Testis (tissue), 3 donors: ENCODE results near the gene ICA1L. TPM values are rescaled to one million over a fixed set of nuclear protein-coding genes. Genes with fewer than 3 reads are reported as not detected.

Source experiments
- DNase-seq: peaks from one replicate; pipeline ENCODE4 v3.0.0-alpha.2; 2019
- H3K27ac ChIP-seq, 2 donors: fragments of 200-600 bp; sonication (generic); one replicate each; pipeline ENCODE4 v1.5.1; 2019
- H3K27me3 ChIP-seq: fragments of 200-600 bp; sonication (generic); one replicate; pipeline ENCODE4 v1.5.1; 2019
- H3K36me3 ChIP-seq: fragments of 200-600 bp; sonication (generic); one replicate; pipeline ENCODE4 v1.5.1; 2017; ENCODE audit warnings: low read depth; ENCODE audit errors: missing control alignments
- H3K4me1 ChIP-seq: fragments of 200-600 bp; sonication (generic); one replicate; pipeline ENCODE4 v1.5.1; 2019
- H3K4me3 ChIP-seq, 2 donors: fragments of 200-600 bp; sonication (generic); one replicate each; pipeline ENCODE4 v1.5.1; 2017 to 2019
- H3K9me3 ChIP-seq: fragments of 200-600 bp; sonication (generic); one replicate; pipeline ENCODE4 v1.5.1; 2017
- CTCF ChIP-seq, 3 experiments: fragments of 450-650 bp in 2 of 3; fragments of 200-600 bp in 1 of 3; sonication (generic) in 1 of 3; IDR thresholded peaks; one replicate each; pipeline ENCODE4 v1.5.1; 2016 to 2019; ENCODE audit warnings: antibody characterized with exemption in 3 of 3, mild to moderate bottlenecking in 2 of 3, moderate library complexity in 1 of 3
- POLR2A ChIP-seq: fragments of 450-650 bp; IDR thresholded peaks from one replicate; pipeline ENCODE4 v1.6.1; 2017; ENCODE audit warnings: antibody characterized with exemption, mild to moderate bottlenecking, moderate library complexity
- WGBS, 2 donors: methylation state at CpG; one replicate each; pipeline ENCODE4 v1.1.5; 2018; 5-methylcytosine and 5-hydroxymethylcytosine counted together
- intact Hi-C: fragments of 100-400 bp; cut with DNase I; formaldehyde crosslinking; loops from one replicate; pipeline ENCODE4 v1.15.1; 2023; ENCODE audit warnings: low total_unique reads
- polyA plus RNA-seq: library from polyadenylated mRNA; stranded (reverse); fragments of 350-450 nt; fragmentation: Illumina TruSeq; extraction: RNeasy Lipid Tissue Mini Kit (QIAGEN cat#74804); gene quantifications from one replicate; pipeline ENCODE4 v1.2.3, GENCODE V29; 2014; ENCODE audit warnings: low read depth, low replicate concordance; ENCODE audit not compliant: insufficient read depth
- total RNA-seq, 2 donors: library from RNA; depleted of rRNA; stranded (reverse); fragments of >200 nt; gene quantifications; one replicate each; pipeline ENCODE4 v1.2.3, GENCODE V29; 2016

ICA1L gene
- total and polyA plus RNA-seq, 3 donors from 2014 or later, result 18.9 to 41.8 (median 36.0) TPM

- no peak for DNase-seq
Observed at GRCh38 chr2:202773301-202773973, 98.1 kb downstream of the ICA1L start.

GRCh38 chr2:202771741-202772460, 99.7 kb downstream of the ICA1L start:
- Histone ChIP-seq H3K27me3 (no peaks in the 10 kb centered on the region), H3K36me3 (no peaks in the 10 kb centered on the region), H3K9me3 (no peaks in the 10 kb centered on the region), H3K27ac (peak overlapping the region in 1 of 2 donors; percentile 10), H3K4me1 (peaks cover 5% of the 10 kb centered on the region), H3K4me3 (no peak overlapping the region)
- WGBS, 2 donors, result 55% methylated on average over 7 of the region's 7 CpGs
- intact Hi-C loops, result no loop called here
- no peak for DNase-seq
- no peak for TF ChIP-seq CTCF (IDR thresholded peaks at IDR 0.05)
- no peak for TF ChIP-seq POLR2A

More at GRCh38 chr2:202773301-202773973, 98.1 kb downstream of the ICA1L start:
- Histone ChIP-seq H3K27me3 (no peaks in the 10 kb centered on the region), H3K27ac (no peak overlapping the region), H3K36me3 (no peaks in the 10 kb centered on the region), H3K4me1 (peaks cover 5% of the 10 kb centered on the region), H3K9me3 (no peaks in the 10 kb centered on the region), H3K4me3 (peak overlapping the region in 1 of 2 donors; percentile 0)
- intact Hi-C loops, result no loop called here
- TF ChIP-seq POLR2A (no peak), CTCF (IDR thresholded peaks at IDR 0.05) (no peak)
- WGBS, 2 donors, result 54 to 55% methylated on average over 6 of the region's 6 CpGs

GRCh38 chr2:202771336-202771735, 100.2 kb downstream of the ICA1L start:
- Histone ChIP-seq H3K27me3 (no peaks in the 10 kb centered on the region), H3K36me3 (no peaks in the 10 kb centered on the region), H3K27ac (no peak overlapping the region), H3K9me3 (no peaks in the 10 kb centered on the region), H3K4me3 (no peak overlapping the region), H3K4me1 (peaks cover 5% of the 10 kb centered on the region)
- intact Hi-C loops, result no loop called here
- 80 to 87% methylated on average over 1 of the region's 1 CpG for WGBS, 2 donors
- DNase-seq, result no peak
- no peak for TF ChIP-seq CTCF (IDR thresholded peaks at IDR 0.05)
- TF ChIP-seq POLR2A, result no peak

- no peak for DNase-seq
- no peaks in the 10 kb centered on the region for H3K27me3 ChIP-seq
- no peak for TF ChIP-seq POLR2A
- no peak for TF ChIP-seq CTCF (IDR thresholded peaks at IDR 0.05)
- H3K4me3 ChIP-seq, result no peak overlapping the region
- intact Hi-C loops, result no loop called here
- H3K4me1 ChIP-seq, result peaks cover 5% of the 10 kb centered on the region
- H3K27ac ChIP-seq, result no peak overlapping the region
- no peaks in the 10 kb centered on the region for H3K9me3 ChIP-seq
- H3K36me3 ChIP-seq, result no peaks in the 10 kb centered on the region
Observed at GRCh38 chr2:202769201-202769600, 102.4 kb downstream of the ICA1L start.
